HG02981 (cell line): ENCODE results near the gene PROKR1.
A peak's percentile ranks its signal among the peaks of the same experiment; 100 is the strongest.
"Not testable (repeated sequence)": the region's sequence is repeated elsewhere in the genome, so short reads cannot be mapped to it uniquely, and the experiment has no call there.

Experiments
- ATAC-seq: cut with Tn5 transposase; IDR thresholded peaks from one replicate; pipeline ENCODE4 v1.9.1; 2021; ENCODE audit warnings: mild to moderate bottlenecking, moderate library complexity; ENCODE audit not compliant: unreplicated experiment

PROKR1 gene

DNA sequence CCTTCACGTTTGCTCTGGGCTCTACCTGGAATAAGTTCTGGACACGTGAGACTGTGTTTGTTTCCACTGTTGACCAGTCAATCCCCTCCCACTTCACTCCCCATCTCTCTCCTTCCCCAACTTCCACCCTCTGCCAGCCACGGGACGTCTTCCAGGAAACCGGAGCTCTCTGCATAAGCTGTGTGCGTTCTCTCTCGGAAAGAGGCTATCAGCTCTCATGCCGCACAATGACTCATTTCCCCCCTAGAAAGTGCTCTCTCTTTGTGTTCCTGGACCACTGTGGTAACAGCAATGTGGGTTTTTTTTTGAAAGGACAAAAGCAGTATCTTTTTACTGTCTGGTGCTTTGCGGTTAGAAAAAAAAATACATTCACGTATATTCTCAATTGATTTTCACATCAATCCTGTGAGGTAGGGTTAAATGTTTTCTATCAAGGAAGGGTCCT, 10.2 kb downstream of the PROKR1 start:
- ATAC-seq: peak; percentile 88

DNA sequence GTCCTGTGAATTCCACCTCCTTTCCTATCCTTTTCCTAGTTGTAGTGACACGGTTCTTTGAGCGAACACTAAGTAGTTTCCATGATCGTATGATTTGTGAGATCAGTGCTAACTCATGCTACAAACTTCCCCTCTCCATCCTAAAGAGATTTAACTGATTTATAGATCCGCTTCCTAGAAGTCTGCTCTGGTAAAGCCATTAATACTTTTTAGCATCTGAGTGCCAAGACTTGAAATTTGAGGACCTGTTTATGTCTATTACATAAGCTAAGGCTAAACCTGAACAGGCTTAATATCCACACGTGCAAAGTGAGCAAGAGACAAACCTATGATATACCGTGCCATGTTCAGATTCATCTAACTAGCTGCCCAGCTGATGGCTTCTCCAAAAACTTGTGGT, 14.9 kb downstream of the PROKR1 start:
- ATAC-seq: no peak

- ATAC-seq: no peak
Observed at GRCh38 chr2:68659081-68659480, 15.7 kb downstream of the PROKR1 start.

DNA sequence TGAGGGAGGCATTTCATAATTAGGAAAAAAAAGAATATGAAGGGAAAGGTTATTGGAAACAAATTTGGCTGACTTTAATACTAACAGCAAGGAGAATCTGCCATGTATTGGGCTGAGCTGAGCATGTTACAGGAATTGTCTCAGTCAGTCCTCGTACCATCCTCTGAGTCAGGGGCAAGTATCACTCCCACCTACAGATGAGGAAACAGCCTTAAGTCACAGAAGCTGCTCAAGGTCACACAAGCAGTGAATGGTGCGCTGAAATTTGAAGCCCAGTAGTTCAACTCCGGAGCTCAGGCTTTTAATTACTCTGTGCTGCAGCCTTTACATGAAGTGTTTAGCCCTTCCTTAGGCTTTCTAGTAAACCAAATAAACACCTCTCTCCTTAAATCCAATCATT, 17.3 kb downstream of the PROKR1 start:
- ATAC-seq: no peak

DNA sequence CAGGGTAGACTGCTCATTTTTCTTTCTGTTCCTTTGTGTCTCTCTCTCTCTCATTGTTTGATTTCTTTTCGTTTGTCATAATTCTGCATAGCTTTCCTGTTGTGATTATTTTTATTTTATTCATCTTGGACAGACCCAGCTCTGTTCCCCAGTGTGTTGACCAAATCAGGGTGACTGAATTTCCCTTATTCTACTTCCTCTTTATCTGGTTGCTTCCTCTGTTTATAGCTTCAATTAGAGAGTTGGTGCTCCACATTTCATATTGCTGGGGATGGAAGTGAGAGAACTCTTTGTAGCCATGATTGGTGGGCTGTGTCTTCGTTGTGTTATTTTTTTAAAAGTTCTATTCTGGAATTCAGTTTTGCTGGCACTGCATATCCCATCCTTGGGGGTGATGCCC, 19.1 kb downstream of the PROKR1 start:
- no peak for ATAC-seq

- no peak for ATAC-seq
Observed at GRCh38 chr2:68663371-68664156, 20.2 kb downstream of the PROKR1 start.

GRCh38 chr2:68667371-68667770, 24.0 kb downstream of the PROKR1 start:
- no peak for ATAC-seq

GRCh38 chr2:68669651-68670050, 26.3 kb downstream of the PROKR1 start:
- ATAC-seq: no peak

DNA sequence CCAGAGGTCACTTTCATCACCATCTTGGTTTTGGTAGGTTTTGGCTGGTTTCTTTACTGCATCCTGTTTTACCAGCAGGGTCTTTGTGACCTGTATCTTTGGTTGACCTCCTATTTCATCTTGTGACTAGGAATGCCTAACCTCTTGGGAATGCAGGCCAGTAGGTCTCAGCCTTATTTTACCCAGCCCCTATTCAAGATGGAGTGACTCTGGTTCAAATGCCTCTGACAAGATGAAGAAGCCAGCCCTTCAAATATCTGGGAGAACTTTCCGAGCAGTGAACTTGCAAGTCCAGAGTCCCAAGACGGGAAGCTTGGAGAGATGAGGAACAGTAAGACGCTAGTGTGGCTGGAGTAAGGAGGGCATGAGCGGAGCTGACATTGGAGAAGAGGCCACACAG, 28.6 kb downstream of the PROKR1 start:
- ATAC-seq: no peak

DNA sequence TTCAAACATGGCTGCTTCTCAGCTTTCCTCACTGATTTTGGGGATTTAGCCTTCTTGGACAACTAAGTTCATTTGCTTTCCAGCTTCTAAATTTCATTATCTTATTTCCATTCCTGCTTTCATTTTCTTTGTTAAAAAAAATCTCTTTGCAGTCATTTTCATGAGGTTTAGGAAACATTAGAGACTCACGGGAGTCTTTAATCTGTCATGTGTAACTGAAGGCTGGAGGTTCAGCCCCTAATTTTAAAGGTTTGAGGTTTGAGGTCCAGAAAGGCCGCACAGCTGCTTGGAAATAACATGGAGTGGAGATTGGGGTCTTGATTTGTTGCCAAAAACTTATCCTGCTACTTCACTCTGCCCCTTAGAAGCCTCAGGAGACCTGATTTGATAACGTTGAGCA, 30.3 kb downstream of the PROKR1 start:
- ATAC-seq: no peak

DNA sequence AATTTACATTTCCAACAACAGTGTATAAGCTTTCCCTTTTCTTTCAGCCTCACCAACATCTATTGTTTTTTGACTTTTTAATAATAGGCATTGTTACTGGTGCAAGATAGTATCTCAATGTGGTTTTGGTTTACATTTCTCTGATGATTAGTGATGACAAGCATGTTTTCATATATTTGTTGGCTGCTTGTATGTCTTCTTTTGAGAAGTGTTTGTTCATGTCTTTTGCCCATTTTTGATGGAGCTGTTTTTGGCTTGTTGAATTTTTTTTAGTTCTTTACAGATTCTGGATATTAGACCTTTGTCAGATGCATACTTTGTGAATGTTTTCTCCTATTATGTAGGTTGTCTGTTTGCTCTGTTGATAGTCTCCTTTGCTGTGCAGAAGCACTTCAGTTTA, 32.1 kb downstream of the PROKR1 start:
- no peak for ATAC-seq

DNA sequence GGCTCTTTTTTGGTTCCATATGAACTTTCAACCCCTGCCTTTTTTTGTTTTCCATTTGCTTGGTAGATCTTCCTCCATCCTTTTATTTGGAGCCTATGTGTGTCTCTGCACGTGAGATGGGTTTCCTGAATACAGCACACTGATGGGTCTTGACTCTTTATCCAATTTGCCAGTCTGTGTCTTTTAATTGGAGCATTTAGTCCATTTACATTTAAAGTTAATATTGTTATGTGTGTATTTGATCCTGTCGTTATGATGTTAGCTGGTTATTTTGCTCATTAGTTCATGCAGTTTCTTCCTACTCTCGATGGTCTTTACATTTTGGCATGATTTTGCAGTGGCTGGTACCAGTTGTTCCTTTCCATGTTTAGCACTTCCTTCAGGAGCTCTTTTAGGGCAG, 34.5 kb downstream of the PROKR1 start:
- not testable (repeated sequence) for ATAC-seq

GRCh38 chr2:68679166-68679916, 36.0 kb downstream of the PROKR1 start:
- ATAC-seq: not testable (repeated sequence)

DNA sequence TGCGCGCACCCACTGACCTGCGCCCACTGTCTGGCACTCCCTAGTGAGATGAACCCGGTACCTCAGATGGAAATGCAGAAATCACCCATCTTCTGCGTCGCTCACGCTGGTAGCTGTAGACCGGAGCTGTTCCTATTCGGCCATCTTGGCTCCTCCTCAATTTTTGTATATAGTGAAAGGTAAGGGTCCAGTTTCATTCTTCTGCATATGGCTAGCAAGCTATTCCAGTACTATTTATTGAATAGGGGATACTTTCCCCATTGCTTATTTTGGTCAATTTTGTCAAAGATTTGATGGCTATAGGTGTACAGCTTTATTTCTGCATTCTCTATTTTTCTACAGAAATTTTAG, 36.5 kb downstream of the PROKR1 start:
- ATAC-seq: not testable (repeated sequence)

- ATAC-seq: no peak
Observed at GRCh38 chr2:68684197-68684596, 40.8 kb downstream of the PROKR1 start.

- ATAC-seq: no peak
Observed at GRCh38 chr2:68686178-68686577, 42.8 kb downstream of the PROKR1 start.

DNA sequence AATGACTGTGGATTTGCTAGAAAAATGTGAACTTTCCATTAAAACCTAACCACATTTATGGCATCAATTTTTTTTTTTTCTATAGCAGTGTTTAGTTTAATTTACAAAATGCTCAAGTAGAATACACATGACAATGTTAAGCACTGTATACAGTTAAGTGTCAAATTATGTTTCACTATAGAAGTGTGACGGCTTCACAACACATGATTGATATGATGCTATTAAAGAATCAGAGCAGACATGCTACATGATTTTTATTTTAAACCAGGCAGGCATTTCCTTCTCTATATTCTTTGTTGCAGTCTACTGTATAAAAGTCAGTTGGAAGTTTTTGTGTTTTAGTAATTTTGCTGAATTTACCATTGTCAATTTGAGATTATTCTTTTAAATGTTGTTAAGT, 43.6 kb downstream of the PROKR1 start:
- ATAC-seq: no peak

GRCh38 chr2:68689553-68690537, 46.5 kb downstream of the PROKR1 start:
- peak; percentile 94 for ATAC-seq

DNA sequence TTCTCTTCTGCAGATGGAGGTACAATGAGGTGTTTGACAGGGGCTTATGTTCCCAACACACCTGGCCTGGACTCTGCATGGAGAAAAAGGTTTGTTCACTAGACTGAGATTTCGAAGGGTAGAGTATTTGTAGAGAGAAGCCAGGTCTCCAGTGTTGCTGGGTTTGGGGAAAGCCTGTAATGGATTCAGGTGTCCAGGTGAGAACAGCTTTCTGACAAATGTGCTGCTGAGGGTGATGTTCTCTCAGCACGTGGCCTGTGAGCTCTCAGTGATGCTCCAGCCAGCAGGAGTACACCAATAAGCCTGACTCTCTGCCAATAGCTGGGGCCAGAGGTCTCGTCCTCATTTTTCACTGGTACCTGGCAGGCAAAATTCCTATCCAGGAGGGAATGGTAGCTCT, 47.5 kb downstream of the PROKR1 start:
- ATAC-seq: no peak

DNA sequence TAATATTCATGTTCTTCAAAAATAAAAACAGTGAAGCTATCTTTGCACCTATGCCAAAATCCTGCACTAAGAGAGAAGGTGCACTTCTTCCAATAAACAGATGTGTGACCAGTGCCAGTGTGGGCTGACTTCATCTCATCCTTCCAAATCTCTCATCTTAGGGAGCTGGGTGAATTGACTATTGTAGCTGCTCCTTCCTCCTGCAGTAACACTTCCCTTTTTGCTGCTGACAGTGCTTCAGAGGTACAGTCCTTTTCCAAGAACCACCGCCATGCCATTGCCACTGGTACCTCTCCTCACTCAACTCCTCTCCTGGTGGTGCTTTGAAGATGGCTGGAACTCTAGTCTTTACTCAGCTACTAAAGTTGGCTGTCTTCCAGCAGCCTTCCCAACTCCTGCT, 49.1 kb downstream of the PROKR1 start:
- ATAC-seq: no peak

DNA sequence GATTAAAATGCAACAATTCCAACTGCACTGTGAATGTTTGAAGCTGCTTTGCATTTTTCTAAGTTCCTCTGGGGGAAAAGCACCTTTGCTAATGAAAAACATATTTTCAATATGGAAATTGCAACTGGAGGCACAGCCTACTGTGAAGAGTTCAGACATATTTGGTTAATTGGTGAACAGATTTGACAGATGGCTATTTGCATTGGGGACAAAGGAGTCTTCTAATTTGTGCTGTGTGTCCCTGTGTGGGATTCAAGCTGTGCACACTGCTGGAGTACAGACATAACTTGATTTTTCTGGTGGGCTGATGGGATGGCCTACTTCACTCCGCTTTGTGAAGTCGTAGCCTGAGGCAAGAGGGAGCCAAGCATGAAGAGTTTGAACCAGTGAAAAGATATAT, 50.6 kb downstream of the PROKR1 start:
- ATAC-seq: no peak
